KBM-7 (cell line): ENCODE data around the gene ZBTB48.

ENCODE experiments used
- DNase-seq: peaks from one replicate; pipeline ENCODE4 v3.0.0-alpha.2; 2015
- in situ Hi-C: fragments of 300-500 bp; cut with MboI; formaldehyde crosslinking; loops from 2 replicates; pipeline ENCODE4 v1.14.3; 2020; ENCODE audit warnings: low sequenced_read_pairs, low pct_unique_long_range_greater_than_20kb, mixed read lengths

The ZBTB48 gene

GRCh38 chr1:6570100-6570499 lies 9.7 kb upstream of the ZBTB48 start:
- in situ Hi-C loops: no loop called here
- DNase-seq: no peak

GRCh38 chr1:6570987-6571386 lies 8.8 kb upstream of the ZBTB48 start:
- in situ Hi-C loops: no loop called here
- no peak for DNase-seq

- in situ Hi-C loops: no loop called here
- DNase-seq: no peak
Observed at GRCh38 chr1:6572653-6573383, 7.0 kb upstream of the ZBTB48 start.

- in situ Hi-C loops: no loop called here
Observed at GRCh38 chr1:6574025-6574620, 5.7 kb upstream of the ZBTB48 start.

GRCh38 chr1:6574818-6575217 lies 5.0 kb upstream of the ZBTB48 start:
- in situ Hi-C loops: no loop called here
- DNase-seq: no peak

More at GRCh38 chr1:6574025-6574620, 5.7 kb upstream of the ZBTB48 start:
- no peak for DNase-seq

- no peak for DNase-seq
- in situ Hi-C loops: no loop called here
Observed at GRCh38 chr1:6577831-6578525, 1.8 kb upstream of the ZBTB48 start.

GRCh38 chr1:6578624-6579373 lies 995 bp upstream of the ZBTB48 start:
- DNase-seq: no peak
- in situ Hi-C loops: no loop called here

- DNase-seq: peak; percentile 60
- in situ Hi-C loops: no loop called here
Observed at GRCh38 chr1:6580119-6580592, 362 bp downstream of the ZBTB48 start.

GRCh38 chr1:6580593-6581409 lies 1.0 kb downstream of the ZBTB48 start:
- in situ Hi-C loops: no loop called here
- DNase-seq: peak; percentile 73

GRCh38 chr1:6581561-6582305 lies 1.9 kb downstream of the ZBTB48 start:
- DNase-seq: peak; percentile 77
- in situ Hi-C loops: no loop called here

GRCh38 chr1:6582370-6582769 lies 2.6 kb downstream of the ZBTB48 start:
- in situ Hi-C loops: no loop called here
- DNase-seq: no peak

- DNase-seq: no peak
- in situ Hi-C loops: no loop called here
Observed at GRCh38 chr1:6584126-6585080, 4.6 kb downstream of the ZBTB48 start.

- in situ Hi-C loops: no loop called here
- no peak for DNase-seq
Observed at GRCh38 chr1:6585081-6585722, 5.4 kb downstream of the ZBTB48 start.

- in situ Hi-C loops: no loop called here
- no peak for DNase-seq
Observed at GRCh38 chr1:6585841-6586240, 6.0 kb downstream of the ZBTB48 start.

GRCh38 chr1:6586404-6586816 lies 6.6 kb downstream of the ZBTB48 start:
- in situ Hi-C loops: no loop called here
- DNase-seq: no peak

GRCh38 chr1:6587261-6588005 lies 7.6 kb downstream of the ZBTB48 start:
- in situ Hi-C loops: no loop called here
- DNase-seq: no peak
